GM18526 (cell line): ENCODE measurements around the gene QPCTL.

ENCODE experiments used
- POLR2A ChIP-seq: IDR thresholded peaks from 3 replicates; pipeline ENCODE4 v1.6.1; 2011; ENCODE audit not compliant: insufficient read length; ENCODE audit errors: extremely low read depth

Gene QPCTL

DNA sequence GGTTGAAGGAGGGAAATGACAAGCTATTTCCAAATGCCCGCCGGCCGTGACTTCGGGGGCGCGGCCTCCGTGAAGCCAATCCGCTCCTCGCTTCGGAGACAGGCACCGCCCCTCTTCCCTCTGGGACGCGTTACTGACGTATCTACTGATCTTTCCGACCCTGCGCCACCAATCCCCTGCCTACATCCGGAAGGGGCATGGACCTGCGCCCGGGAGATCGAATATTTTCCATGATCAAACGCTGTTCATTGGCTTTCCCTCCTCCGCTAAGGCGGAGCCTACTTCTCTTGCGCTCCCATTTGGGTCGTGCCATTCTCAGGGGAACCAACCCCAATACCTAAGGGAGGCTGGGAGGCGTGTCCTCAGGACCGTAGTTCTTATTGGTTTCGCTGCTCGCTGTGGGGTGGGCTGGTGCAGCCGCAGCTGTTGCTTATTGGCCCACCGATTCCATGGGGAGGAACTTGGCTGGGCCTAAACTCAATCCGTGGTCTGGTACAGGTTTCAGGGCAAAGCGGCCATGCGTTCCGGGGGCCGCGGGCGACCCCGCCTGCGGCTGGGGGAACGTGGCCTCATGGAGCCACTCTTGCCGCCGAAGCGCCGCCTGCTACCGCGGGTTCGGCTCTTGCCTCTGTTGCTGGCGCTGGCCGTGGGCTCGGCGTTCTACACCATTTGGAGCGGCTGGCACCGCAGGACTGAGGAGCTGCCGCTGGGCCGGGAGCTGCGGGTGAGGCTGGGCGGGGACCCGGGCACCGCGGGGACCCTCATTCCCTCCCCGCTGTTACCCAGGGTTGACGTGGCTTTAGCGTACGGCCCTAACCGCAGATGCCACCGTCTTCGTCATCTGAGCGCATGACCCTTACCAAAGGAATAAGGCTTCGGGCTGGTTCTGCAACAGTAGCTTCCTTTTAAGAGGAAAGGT, at the start of gene QPCTL:
QPCTL (plus strand) TSS at position 480 of the 919 bp plus-strand sequence; CDS start at position 518, 38 bp downstream.
- peak; percentile 95 for TF ChIP-seq POLR2A

DNA sequence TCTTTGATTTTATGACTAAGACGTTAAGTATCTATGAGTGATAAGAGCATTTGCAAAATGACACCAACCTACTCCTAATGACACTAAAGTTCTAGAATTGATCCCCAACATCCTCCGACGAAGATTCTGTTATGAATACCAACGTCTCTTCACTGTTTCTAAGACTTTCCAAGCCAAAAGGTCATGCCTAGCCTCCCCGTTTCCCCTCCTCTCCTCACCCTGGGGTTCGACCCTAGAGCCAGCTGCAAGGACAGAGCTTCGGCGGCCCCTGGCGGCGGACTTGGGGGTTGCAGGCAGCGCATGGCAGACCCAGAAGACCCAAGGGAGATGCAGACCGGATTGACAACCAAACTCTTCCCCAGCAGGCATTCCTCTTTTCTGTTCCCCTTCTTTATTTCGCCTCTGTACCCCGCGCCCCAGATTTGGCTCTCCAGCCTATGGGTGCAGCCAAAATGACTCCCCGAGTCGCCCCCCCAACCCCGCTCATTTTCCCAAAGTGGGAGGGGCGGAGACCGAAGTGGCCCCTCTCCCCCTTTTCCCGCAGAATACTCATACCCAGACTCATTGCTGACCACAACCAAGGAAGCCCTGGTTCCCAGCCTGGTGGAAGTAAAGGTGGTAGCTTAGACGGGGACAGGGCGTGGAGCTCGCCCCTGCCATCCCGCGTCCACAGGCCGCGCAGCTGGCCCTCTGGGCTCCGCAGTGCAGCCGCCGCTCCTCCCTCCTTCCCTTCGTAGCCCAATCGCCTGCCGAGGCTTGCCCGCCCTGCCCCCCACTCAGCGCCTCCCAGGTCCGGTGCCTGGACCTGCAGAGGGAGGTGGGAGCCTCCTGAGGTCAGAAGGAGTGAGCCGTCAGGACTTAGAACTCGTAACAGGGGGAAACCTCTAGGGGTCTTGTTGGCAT, 49.2 kb upstream of the QPCTL start:
- no peak for TF ChIP-seq POLR2A

DNA sequence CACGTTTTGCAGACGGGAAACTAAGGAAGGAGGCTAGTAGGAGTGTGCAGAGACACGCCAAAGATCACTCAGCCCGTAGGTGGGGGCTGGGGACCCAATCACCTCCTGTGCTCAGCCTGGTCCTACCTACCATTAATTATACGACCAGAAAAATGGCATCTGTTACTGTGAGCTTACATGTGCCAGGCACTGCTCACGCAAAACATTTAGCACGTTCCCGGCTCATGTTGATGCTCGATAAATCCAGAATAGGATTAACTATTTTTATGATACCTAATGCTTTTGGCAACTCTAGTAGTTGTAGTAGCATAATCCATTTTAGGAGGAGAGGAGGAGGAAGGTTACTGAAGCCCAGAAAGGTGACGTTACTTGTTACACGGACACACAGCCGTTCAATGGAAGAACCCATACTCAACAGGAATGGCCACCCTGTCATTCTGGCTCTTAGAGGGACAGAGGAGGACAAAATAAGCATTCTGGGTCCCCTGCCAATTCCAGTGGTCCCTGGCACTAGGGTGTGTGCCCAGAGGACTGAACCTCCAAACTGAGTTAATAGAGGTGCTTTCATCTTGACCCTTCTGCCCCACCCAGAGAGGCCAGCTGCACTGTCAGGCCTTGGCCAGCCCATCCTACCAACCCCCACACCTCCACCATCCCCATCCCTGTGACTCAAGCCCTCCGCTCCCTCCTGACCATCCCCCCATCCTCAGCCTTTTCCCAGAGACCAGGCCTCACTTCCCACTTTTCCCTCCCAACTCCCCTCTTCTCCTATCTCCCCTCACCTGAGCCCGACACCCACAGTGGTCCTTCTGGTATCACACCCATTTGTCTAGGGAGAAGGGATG, 48.3 kb upstream of the QPCTL start:
- TF ChIP-seq POLR2A = no peak

DNA sequence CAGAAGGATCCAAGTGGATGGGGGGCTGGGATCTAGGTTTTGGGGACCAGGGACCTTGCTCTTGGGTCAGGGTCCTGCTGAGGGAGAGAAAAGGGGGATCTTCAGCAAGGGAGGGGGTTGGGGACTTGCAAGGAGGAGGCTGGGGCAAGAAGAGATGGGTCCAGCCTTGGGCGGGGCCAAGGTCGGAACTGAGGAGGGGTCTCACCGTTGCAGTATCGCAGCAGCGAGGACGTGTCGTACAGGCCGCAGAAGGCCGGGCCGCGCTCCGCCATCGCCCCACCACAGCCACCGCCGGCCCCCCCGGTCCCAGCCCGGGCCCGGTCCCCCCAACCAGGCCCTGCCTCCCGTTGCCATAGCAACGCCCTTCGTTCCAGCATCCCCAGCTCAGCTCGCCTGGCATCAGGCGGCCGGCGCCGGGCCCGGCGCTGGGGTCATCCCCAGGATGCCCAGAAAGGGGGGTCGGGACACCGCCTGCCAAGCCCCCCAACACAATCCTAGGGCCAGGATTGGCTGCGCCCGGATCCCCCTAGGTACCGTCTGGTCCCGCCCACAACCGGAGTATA, 47.3 kb upstream of the QPCTL start:
- no peak for TF ChIP-seq POLR2A

DNA sequence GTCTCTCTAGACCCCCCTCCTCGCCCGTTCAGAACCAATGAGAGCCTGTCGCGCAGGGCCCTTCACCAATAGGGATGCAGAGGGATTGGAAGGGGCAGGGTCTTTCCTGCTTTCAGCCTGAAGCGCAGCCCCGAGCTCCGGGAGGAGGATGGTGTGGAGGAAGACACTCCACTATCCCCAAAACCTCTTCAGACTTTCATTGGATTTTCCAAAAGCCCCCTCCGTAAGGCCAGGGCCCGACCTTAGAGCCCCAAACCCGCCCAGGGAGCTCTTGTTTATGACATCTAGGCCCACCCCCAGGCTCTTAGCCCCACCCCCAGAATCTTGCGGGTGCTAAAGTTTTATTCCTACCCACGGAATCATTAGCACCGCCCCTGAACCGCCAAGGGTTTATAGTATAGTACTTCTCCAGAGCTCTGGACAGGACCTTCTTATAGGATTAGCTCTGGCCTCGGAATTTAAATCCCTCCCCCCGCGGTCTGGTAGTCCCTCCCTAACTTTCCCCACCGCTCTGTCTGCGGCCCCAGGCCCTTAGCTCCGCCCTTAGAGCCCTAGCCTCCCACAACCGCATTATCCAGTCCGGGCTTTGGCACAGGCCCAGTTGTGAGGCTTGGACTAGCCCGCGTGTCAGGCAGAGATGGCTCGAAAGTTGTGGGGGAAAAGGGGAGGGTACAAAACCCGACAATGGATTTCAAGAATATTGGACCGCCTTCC, 46.7 kb upstream of the QPCTL start:
- no peak for TF ChIP-seq POLR2A

DNA sequence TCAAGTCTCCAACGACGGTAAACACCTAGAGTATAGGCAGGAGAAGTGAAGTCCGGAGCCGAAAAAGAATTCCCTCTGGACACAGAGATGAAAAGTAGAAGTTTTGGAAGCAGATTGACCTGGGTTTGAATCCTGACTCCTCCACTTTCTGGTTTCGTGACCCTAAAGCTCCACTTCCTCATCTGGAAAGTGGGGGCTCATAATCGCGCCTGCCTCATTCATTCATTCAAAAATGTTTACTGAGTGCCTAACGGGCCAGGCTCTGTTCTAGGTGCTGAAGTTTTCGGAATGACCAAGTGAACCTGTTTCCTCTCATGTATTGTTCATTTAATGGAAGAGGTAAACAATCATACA, 46.1 kb upstream of the QPCTL start:
- TF ChIP-seq POLR2A = no peak

DNA sequence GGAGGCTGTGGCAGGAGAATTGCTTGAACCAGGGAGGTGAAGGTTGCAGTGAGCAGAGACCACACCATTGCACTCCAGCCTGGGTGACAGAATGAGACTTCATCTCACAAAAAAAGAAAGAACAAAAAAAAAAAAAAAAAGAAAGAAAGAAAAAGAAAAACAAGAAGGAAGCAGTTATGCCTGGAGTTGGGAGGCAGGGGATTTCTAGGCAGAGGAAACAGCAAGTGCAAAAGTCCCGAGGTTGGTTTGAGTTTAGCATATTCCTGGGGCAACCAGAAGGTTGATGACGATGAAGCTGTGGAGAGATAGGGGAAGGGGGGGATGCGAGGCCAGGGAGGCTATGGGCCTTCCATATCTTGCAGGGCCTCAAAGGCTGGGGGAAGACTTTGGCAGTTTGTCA, 41.7 kb upstream of the QPCTL start:
- no peak for TF ChIP-seq POLR2A

DNA sequence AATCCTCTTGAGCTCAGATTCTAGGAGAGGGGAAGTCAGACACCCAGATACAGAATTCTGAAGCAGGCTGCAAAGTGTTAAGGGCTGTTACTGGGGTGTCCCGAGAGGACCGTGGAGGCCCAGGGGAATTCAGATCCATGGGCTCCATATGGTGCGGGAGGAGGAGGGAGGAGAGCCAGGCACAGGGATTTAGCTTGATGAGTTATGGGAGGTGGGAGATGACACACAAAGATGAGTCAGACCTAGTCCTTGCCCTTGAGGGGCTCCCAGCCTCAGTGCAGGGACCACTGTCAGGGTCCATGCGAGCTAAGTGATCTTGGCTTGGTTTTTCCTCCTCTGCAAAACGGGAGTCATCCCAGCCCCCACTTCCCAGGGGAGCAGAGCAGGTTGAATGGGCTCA, 38.8 kb upstream of the QPCTL start:
- TF ChIP-seq POLR2A = no peak

DNA sequence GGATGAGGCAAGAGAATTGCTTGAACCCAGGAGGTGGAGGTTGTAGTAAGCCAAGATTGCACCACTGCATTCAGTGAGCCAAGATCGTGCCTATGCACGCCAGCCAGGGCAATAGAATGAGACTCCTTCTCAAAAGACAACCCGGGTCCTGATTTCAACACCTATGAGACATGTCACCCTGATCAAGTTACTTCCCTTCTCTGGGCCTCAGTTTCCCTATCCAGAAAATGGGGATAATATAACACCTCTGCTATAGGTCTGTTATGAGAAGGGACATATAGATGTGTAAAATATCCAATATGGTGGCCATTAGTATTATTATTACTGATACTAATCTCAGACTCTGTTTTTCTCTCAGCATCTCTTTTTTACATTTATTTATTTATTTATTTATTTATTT, 37.4 kb upstream of the QPCTL start:
- TF ChIP-seq POLR2A = no peak

DNA sequence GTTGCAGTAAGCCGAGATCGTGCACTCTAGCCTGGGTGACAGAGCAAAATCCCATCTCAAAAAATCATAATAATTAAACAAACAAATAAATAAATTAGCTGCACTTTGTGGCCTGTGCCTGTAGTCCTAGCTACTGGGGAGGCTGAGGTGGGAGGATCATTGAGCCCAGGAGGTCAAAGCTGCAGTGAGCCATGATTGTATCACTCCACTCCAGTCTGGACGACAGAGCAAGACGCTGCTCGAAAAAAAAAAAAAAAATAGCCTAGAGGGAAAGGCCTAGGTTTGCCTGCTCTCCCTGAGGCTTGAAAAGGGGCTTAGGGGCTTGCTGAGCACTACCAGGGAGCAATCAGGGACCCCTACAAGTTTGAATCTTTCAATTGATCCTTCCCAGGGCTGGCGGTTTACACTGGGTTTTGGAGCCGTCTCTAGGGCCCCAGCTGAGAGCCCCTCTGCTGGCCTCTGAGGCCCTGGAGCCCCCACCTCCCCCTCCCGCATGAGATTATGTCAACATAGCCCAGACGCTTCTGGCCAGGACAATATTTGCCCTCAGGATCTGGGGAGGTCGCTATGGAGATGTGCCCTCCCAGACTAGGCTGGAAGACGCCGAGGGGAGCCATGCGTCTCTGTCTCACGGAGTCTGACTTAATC, 34.8 kb upstream of the QPCTL start:
- TF ChIP-seq POLR2A = no peak

DNA sequence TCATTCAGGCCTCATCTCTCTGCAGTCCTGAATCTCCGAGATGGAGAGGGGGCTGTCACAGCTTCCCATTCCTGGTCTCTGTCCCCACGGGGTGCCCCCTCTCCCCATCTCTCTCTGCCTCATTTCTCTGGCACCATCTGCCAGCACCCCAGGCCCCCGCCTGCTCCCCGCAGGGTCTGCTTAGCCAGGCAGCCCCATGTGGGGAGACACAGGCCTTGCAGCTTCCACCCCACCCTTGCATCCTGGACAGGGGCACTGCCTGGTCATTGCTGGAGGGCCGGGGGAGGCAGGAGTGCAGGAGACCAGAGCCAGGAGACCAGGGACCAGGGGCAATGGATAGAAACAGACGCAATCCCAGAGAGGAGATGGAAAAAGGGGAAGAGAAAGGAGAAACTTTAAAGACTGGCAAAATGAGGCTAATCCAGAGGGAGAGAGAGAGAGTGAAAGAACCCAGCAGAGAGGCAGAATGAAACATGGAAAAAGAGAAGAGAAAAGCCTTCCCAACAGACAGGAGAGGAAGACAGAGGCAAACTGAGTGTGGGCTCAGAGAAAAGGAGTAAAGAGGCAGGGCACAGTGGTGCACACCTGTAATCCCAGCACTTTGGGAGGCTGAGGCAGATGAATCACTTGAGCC, 33.3 kb upstream of the QPCTL start:
- TF ChIP-seq POLR2A = no peak

DNA sequence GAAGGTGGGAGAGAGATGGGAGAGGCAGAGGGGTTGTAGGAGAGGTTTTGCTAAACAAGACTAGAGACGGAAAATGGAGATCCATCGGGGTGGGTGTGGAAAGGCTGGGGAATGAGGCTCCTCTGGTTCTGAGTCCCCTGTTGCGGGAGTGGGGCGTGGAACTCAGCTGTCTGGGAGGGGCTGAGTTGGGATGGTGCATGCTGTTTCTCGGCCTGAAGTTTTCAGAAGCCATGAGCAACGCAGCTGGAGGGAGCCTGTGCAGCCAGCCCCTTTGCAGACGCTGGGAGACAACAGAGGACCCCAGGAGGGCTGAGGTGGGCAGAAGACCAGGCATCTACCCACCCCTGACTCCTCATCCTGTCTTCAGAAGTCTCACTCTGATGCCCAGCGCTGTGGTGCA, 31.8 kb upstream of the QPCTL start:
- TF ChIP-seq POLR2A = no peak

DNA sequence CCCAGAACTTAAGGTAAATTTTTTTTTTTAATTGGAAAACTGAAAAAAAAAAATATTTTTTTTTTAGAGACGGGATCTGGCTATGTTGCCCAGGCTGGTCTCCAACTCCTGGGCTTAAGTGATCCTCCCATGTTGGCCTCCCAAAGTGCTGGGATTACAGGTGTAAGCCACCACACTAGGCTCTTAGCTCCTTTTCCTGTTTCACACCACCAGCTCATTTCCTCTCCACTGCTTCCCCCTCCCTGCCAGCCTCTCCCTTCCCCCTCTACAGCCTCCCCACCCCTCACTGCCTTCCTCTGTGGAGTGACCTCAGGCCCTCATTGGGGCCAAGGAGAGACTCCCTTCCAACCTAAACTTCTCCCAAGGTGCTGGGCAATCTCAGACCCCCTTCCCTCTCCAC, 28.7 kb upstream of the QPCTL start:
- TF ChIP-seq POLR2A = no peak
